Gastrocnemius medialis (tissue), 4 donors: ENCODE results near the gene RSBN1L.

ENCODE experiments used
- CTCF ChIP-seq, 5 experiments: fragments of 450-650 bp in 3 of 5; fragments of 200-600 bp in 2 of 5; sonication (generic) in 2 of 5; IDR thresholded peaks in 4 of 5; conservative IDR thresholded peaks in 1 of 5; 1 replicate in 4 of 5; 2 replicates in 1 of 5; pipeline ENCODE4 v1.5.1; 2016 to 2019; ENCODE audit warnings: antibody characterized with exemption in 5 of 5, mild to moderate bottlenecking in 3 of 5, moderate library complexity in 3 of 5
- POLR2A ChIP-seq, 2 donors: fragments of 450-650 bp; IDR thresholded peaks; one replicate each; pipeline ENCODE4 v1.6.1; 2017; ENCODE audit warnings: antibody characterized with exemption in 2 of 2, mild to moderate bottlenecking in 2 of 2, moderate library complexity in 2 of 2

- no peak for TF ChIP-seq CTCF (IDR thresholded peaks at IDR 0.05 in 4 of 5, conservative IDR thresholded peaks at IDR 0.05 in 1 of 5)
- no peak for TF ChIP-seq POLR2A (IDR thresholded peaks at IDR 0.05)
These were observed 135.2 kb downstream of the RSBN1L start for GRCh38 chr7:77831481-77831880.
